K562 (cell line): ENCODE data around the gene KRTAP9-2. TPM values are rescaled to one million over a fixed set of nuclear protein-coding genes. Genes with fewer than 3 reads are reported as not detected.
"Not testable (repeated sequence)": the region's sequence is repeated elsewhere in the genome, so short reads cannot be mapped to it uniquely, and the experiment has no call there.

Source experiments
- ATAC-seq: fragments of 200-7000 bp; cut with Tn5 transposase; 3 replicates; pipeline ENCODE4 v1.9.1; 2020; ENCODE audit warnings: moderate library complexity
- Bru-seq: library from RNA; stranded (reverse); fragments of 400-500 nt; gene quantifications from one replicate; lab custom pipeline; 2021; lab: Mats Ljungman, UMichigan
- BruChase-seq, 2 experiments: library from RNA; stranded (reverse); fragments of 400-500 nt; gene quantifications; one replicate each; lab custom pipeline; 2021; lab: Mats Ljungman, UMichigan
- BruUV-seq: library from RNA; stranded (reverse); fragments of 400-500 nt; replicated peaks from 2 replicates; lab custom pipeline; 2021; lab: Mats Ljungman, UMichigan
- CTCF ChIA-PET: fragments of 300-600 bp; formaldehyde crosslinking; extraction: SDS; loops from one replicate; lab custom pipeline; 2021; ENCODE audit warnings: low intra/inter-chr PET ratio; lab: Yijun Ruan, JAX
- POLR2A ChIA-PET: fragments of 300-600, 350-650 bp; sonication (Branson Sonifier 250); formaldehyde crosslinking; extraction: SDS; loops from one replicate; lab custom pipeline; 2021; ENCODE audit warnings: antibody characterized with exemption, inconsistent platforms; lab: Yijun Ruan, JAX
- DNase-seq, 4 experiments: peaks; one replicate each; pipeline versions ENCODE4 v3.0.0 to v3.0.0-alpha.2; 2011 to 2018; ENCODE audit warnings: low spot score in 3 of 4, mixed read lengths in 3 of 4; ENCODE audit errors: extremely low read depth in 1 of 4
- FAIRE-seq: peaks from 2 replicates; lab custom pipeline; 2011; peaks lifted over from hg19 to GRCh38; lab: Jason Lieb, UNC
- H2AFZ ChIP-seq: 2 replicates; pipeline ENCODE4 v1.6.0; 2011; ENCODE audit warnings: low read depth, low read length, control low read depth, inconsistent platforms
- H3K27ac ChIP-seq: fragments of 200-600 bp; 3 replicates; pipeline ENCODE4 v1.8.0; 2011; ENCODE audit warnings: low read depth, mild to moderate bottlenecking, control low read depth, inconsistent platforms, low read length, moderate library complexity, mixed read lengths; ENCODE audit errors: extremely low read depth
- H3K27me3 ChIP-seq, 2 experiments: fragments of 300-600 bp in 1 of 2; 2 replicates in 1 of 2; 3 replicates in 1 of 2; pipeline versions ENCODE4 v1.6.0 to v1.8.0; 2011; ENCODE audit warnings: inconsistent platforms in 2 of 2, low read length in 2 of 2, mild to moderate bottlenecking in 1 of 2, mixed read lengths in 1 of 2, moderate library complexity in 1 of 2; ENCODE audit not compliant: control insufficient read depth in 2 of 2, insufficient read depth in 2 of 2
- H3K36me3 ChIP-seq: fragments of 300-600 bp; 3 replicates; pipeline ENCODE4 v1.8.0; 2011; ENCODE audit warnings: mild to moderate bottlenecking, low read length, inconsistent platforms; ENCODE audit not compliant: control insufficient read depth, insufficient read depth
- H3K4me1 ChIP-seq, 2 experiments: fragments of 200-600 bp in 1 of 2; replicated peaks in 1 of 2; 2 replicates in 1 of 2; 3 replicates in 1 of 2; pipeline versions ENCODE4 v1.5.1 to v1.8.0; 2011; ENCODE audit warnings: inconsistent platforms in 2 of 2, low read length in 2 of 2, mild to moderate bottlenecking in 1 of 2, mixed read lengths in 1 of 2, moderate library complexity in 1 of 2; ENCODE audit not compliant: control insufficient read depth in 2 of 2, insufficient read depth in 2 of 2
- H3K4me2 ChIP-seq: 2 replicates; pipeline ENCODE4 v1.6.1; 2011; ENCODE audit warnings: low read length, control low read depth, inconsistent platforms, mixed read lengths; ENCODE audit not compliant: insufficient read depth
- H3K4me3 ChIP-seq: fragments of 200-600 bp; sonication (generic), shearing (Covaris generic); 2 replicates; pipeline ENCODE4 v1.5.1; 2016; ENCODE audit warnings: control low read depth, inconsistent platforms
- H3K79me2 ChIP-seq: fragments of 200-600 bp; 3 replicates; pipeline ENCODE4 v1.8.0; 2011; ENCODE audit warnings: low read length, inconsistent platforms; ENCODE audit not compliant: control insufficient read depth, insufficient read depth
- H3K9ac ChIP-seq, 2 experiments: 2 replicates each; pipeline versions ENCODE4 v1.6.0 to v1.6.1; 2011; ENCODE audit warnings: low read depth in 2 of 2, low read length in 2 of 2, control low read depth in 1 of 2, inconsistent platforms in 1 of 2, mild to moderate bottlenecking in 1 of 2, mixed read lengths in 1 of 2; ENCODE audit not compliant: insufficient read depth in 1 of 2
- H3K9me1 ChIP-seq: one replicate; pipeline ENCODE4 v1.6.0; 2011; ENCODE audit warnings: inconsistent platforms, mild to moderate bottlenecking, low read length, moderate library complexity; ENCODE audit not compliant: control insufficient read depth, insufficient read depth
- H3K9me3 ChIP-seq: replicated peaks from 2 replicates; pipeline ENCODE4 v1.5.1; 2011; ENCODE audit warnings: low read depth, low read length, inconsistent platforms; ENCODE audit not compliant: control insufficient read depth, insufficient read depth
- H4K20me1 ChIP-seq: replicated peaks from 2 replicates; pipeline ENCODE4 v1.6.1; 2011; ENCODE audit warnings: low read length, inconsistent platforms, mixed read lengths; ENCODE audit not compliant: control insufficient read depth, insufficient read depth
- WGBS: fragments of 100-300 bp; shearing (Covaris generic); methylation state at CpG from one replicate; pipeline ENCODE4 v1.1.6; 2016; ENCODE audit warnings: low coverage, mixed read lengths; ENCODE audit not compliant: insufficient coverage; ENCODE audit errors: missing lambda C conversion rate; 5-methylcytosine and 5-hydroxymethylcytosine counted together
- in situ Hi-C: fragments of 300-500 bp; cut with MboI; formaldehyde crosslinking; loops from 4 replicates; pipeline ENCODE4 v1.15.0; 2018; ENCODE audit warnings: inconsistent platforms, mixed read lengths
- intact Hi-C: fragments of 100-400 bp; cut with micrococcal nuclease; formaldehyde crosslinking; loops from 2 replicates; pipeline ENCODE4 v1.14.2; 2022
- long read RNA-seq, 3 experiments: library from polyadenylated mRNA in 2 of 3; library from RNA in 1 of 3; unstranded in 2 of 3; stranded (forward) in 1 of 3; transcript quantifications; one replicate each; pipeline ENCODE4 v2.0.0, GENCODE V29; 2019 to 2022
- polyA minus RNA-seq, 3 experiments: library from RNA; depleted of rRNA, polyadenylated mRNA; stranded (reverse); fragments of >200 nt; gene quantifications; 2 replicates each; pipeline ENCODE4 v1.2.3, GENCODE V29; 2011
- polyA plus RNA-seq, 8 experiments: library from polyadenylated mRNA; depleted of rRNA in 4 of 8; stranded (reverse) in 5 of 8; unstranded in 3 of 8; fragments of >200 nt; fragmentation: Nextera tagmentation in 2 of 8; fragmentation: Illumina TruSeq in 1 of 8; extraction: Ambion mirVana in 2 of 8; extraction: Trizol in 1 of 8; gene quantifications; 2 replicates each; pipeline versions ENCODE4 v1.2.1 to v1.2.3, GENCODE V29; 2011 to 2014; ENCODE audit warnings: inconsistent platforms in 1 of 8, missing spikeins in 1 of 8
- total RNA-seq, 7 experiments: library from RNA; depleted of rRNA in 6 of 7; stranded (reverse); fragments of >200 nt in 6 of 7; fragmentation: Illumina TruSeq in 2 of 7; extraction: Trizol in 2 of 7; gene quantifications; 2 replicates each; pipeline versions ENCODE4 v1.2.1 to v1.2.3, GENCODE V29; 2011 to 2021; ENCODE audit warnings: low replicate concordance in 1 of 7

The KRTAP9-2 gene
- not detected in 2 replicates for total RNA-seq (2011; cell fraction: chromatin; rRNA removed; ENCODE audit: low replicate concordance)
- total RNA-seq (2011; cell fraction: nucleolus; rRNA removed) = not detected in 2 replicates
- not detected in 2 replicates for total RNA-seq (2011; cell fraction: nucleoplasm; rRNA removed)
- total RNA-seq (2014; rRNA removed) = not detected in 2 replicates
- total RNA-seq (2014; rRNA removed; fragmentation: Illumina TruSeq; extraction: Trizol) = not detected in 2 replicates
- not detected in 2 replicates for total RNA-seq (2015; rRNA removed; fragmentation: Illumina TruSeq; extraction: Trizol)
- not detected in 2 replicates for total RNA-seq (2021)
- not detected in 2 replicates for polyA plus RNA-seq (2011; rRNA removed)
- not detected in 2 replicates for polyA plus RNA-seq (2011; cell fraction: cytosol; rRNA removed)
- not detected in 2 replicates for polyA plus RNA-seq (2011; cell fraction: nucleus; rRNA removed)
- polyA plus RNA-seq (2012) = not detected in 2 replicates
- polyA plus RNA-seq (2014; fragmentation: Illumina TruSeq; extraction: Trizol) = not detected in 2 replicates
- polyA plus RNA-seq (2014; fragmentation: Nextera tagmentation; extraction: Ambion mirVana) = not detected
- polyA plus RNA-seq (2014; rRNA removed) = not detected in 2 replicates
- polyA minus RNA-seq (2011; rRNA and poly(A)+ RNA removed) = not detected in 2 replicates
- polyA minus RNA-seq (2011; cell fraction: cytosol; rRNA and poly(A)+ RNA removed) = not detected in 2 replicates
- not detected in 2 replicates for polyA minus RNA-seq (2011; cell fraction: nucleus; rRNA and poly(A)+ RNA removed)
- not detected for Bru-seq, nascent RNA
- not detected for BruChase-seq, experiment 1, labeled RNA remaining after a 2-hour chase
- not detected for BruChase-seq, experiment 2, labeled RNA remaining after a 6-hour chase
- long read RNA-seq, experiment 1 = 0 reads
- long read RNA-seq, experiment 2 = 0 reads
- long read RNA-seq, experiment 3 = 0 reads

GRCh38 chr17:41226598-41227095, at the start of gene KRTAP9-2:
Gene KRTAP9-2 (plus strand): TSS chr17:41226648. CDS start chr17:41226655, 7 bp downstream.
- H3K4me1 ChIP-seq, H3K27me3 ChIP-seq, POLR2A ChIA-PET, H4K20me1 ChIP-seq, CTCF ChIA-PET, H3K27ac ChIP-seq, ATAC-seq, H2AFZ ChIP-seq, H3K79me2 ChIP-seq, BruUV-seq, H3K4me3 ChIP-seq, H3K4me2 ChIP-seq, H3K9ac ChIP-seq, intact Hi-C loops, in situ Hi-C loops, DNase-seq, H3K9me3 ChIP-seq, FAIRE-seq, H3K36me3 ChIP-seq, H3K9me1 ChIP-seq: not testable (repeated sequence)
- WGBS = 0% methylated on average over 2 of the region's 4 CpGs
